ENCODE data around the gene RBM39. TPM values are rescaled to one million over a fixed set of nuclear protein-coding genes. Genes with fewer than 3 reads are reported as not detected.

The RBM39 gene
- total RNA-seq, 4 donors from 2014 or later = 98.5 to 165 (median 130) TPM

GRCh38 chr20:35704514-35705261 lies 37.4 kb downstream of the RBM39 start:
- Histone ChIP-seq H3K4me1 (peaks cover 13 to 39% of the 10 kb centered on the region in 2 donors), H3K36me3 (peaks cover 0 to 79% of the 10 kb centered on the region in 2 donors), H3K27ac (peak overlapping the region in 2 of 4 donors; percentile 13 to 16), H3K27me3 (no peaks in the 10 kb centered on the region), H3K9me3 (no peaks in the 10 kb centered on the region), H3K4me3 (no peak overlapping the region)
- in situ Hi-C loops (cut with MboI; ENCODE audit: low sequenced_read_pairs in 4 of 4) (loop anchor here in 1 of 4 donors (25.0 kb wide), 1 partner anchor 183 kb away; no protein-coding TSS in a partner anchor), intact Hi-C loops (cut with DNase I; ENCODE audit: low total_unique reads) (no loop called here)
- DNase-seq = no peak
- TF ChIP-seq POLR2A (IDR thresholded peaks at IDR 0.05) (no peak), CTCF (IDR thresholded peaks at IDR 0.05 in 4 of 5, conservative IDR thresholded peaks at IDR 0.05 in 1 of 5) (no peak)
- no peak for ATAC-seq

GRCh38 chr20:35702824-35703695 lies 39.0 kb downstream of the RBM39 start:
- no peaks in the 10 kb centered on the region for H3K27me3 ChIP-seq
- ATAC-seq (no peak), DNase-seq (no peak)
- no peak overlapping the region for H3K4me3 ChIP-seq
- intact Hi-C loops (cut with DNase I; ENCODE audit: low total_unique reads) (no loop called here), in situ Hi-C loops (cut with MboI; ENCODE audit: low sequenced_read_pairs in 4 of 4) (loop anchor here in 1 of 4 donors (25.0 kb wide), 1 partner anchor 184 kb away; no protein-coding TSS in a partner anchor)
- peak overlapping the region in 3 of 4 donors; percentile 9 to 97 (median 94) for H3K27ac ChIP-seq
- no peak for TF ChIP-seq CTCF (IDR thresholded peaks at IDR 0.05 in 4 of 5, conservative IDR thresholded peaks at IDR 0.05 in 1 of 5)
- TF ChIP-seq POLR2A (IDR thresholded peaks at IDR 0.05) = no peak
- no peaks in the 10 kb centered on the region for H3K9me3 ChIP-seq
- peaks cover 0 to 63% of the 10 kb centered on the region in 2 donors for H3K36me3 ChIP-seq
- H3K4me1 ChIP-seq = peaks cover 20 to 39% of the 10 kb centered on the region in 2 donors

- peaks cover 0 to 55% of the 10 kb centered on the region in 2 donors for H3K36me3 ChIP-seq
- intact Hi-C loops (cut with DNase I; ENCODE audit: low total_unique reads) (no loop called here), in situ Hi-C loops (cut with MboI; ENCODE audit: low sequenced_read_pairs in 4 of 4) (loop anchor here in 1 of 4 donors (25.0 kb wide), 1 partner anchor 185 kb away; no protein-coding TSS in a partner anchor)
- TF ChIP-seq CTCF (IDR thresholded peaks at IDR 0.05 in 4 of 5, conservative IDR thresholded peaks at IDR 0.05 in 1 of 5) = no peak
- TF ChIP-seq POLR2A (IDR thresholded peaks at IDR 0.05) = no peak
- peak overlapping the region; percentile 9 to 97 (median 64) for H3K27ac ChIP-seq
- no peaks in the 10 kb centered on the region for H3K27me3 ChIP-seq
- DNase-seq (no peak), ATAC-seq (no peak)
- H3K4me1 ChIP-seq = peaks cover 28 to 46% of the 10 kb centered on the region in 2 donors
- H3K9me3 ChIP-seq = no peaks in the 10 kb centered on the region
- no peak overlapping the region for H3K4me3 ChIP-seq
Measured at GRCh38 chr20:35702051-35702823, 39.8 kb downstream of the RBM39 start.

- peak overlapping the region; percentile 88 to 97 (median 96) for H3K27ac ChIP-seq
- DNase-seq (no peak), ATAC-seq (peak in 1 of 2 donors; percentile 7)
- peaks cover 0 to 50% of the 10 kb centered on the region in 2 donors for H3K36me3 ChIP-seq
- H3K4me3 ChIP-seq = peak overlapping the region in 3 of 4 donors; percentile 85 to 95 (median 94)
- in situ Hi-C loops (cut with MboI; ENCODE audit: low sequenced_read_pairs in 4 of 4) = loop anchor here in 1 of 4 donors (25.0 kb wide), 1 partner anchor 187 kb away; no protein-coding TSS in a partner anchor
- peaks cover 28 to 46% of the 10 kb centered on the region in 2 donors for H3K4me1 ChIP-seq
- no peaks in the 10 kb centered on the region for H3K9me3 ChIP-seq
- TF ChIP-seq CTCF (IDR thresholded peaks at IDR 0.05 in 4 of 5, conservative IDR thresholded peaks at IDR 0.05 in 1 of 5) = no peak
- no peak for TF ChIP-seq POLR2A (IDR thresholded peaks at IDR 0.05)
- H3K27me3 ChIP-seq = no peaks in the 10 kb centered on the region
- intact Hi-C loops (cut with DNase I; ENCODE audit: low total_unique reads) = loop anchor here (2.0 kb wide), 1 partner anchor 254 kb away; the partner anchor contains the start of gene SCAND1
Measured at GRCh38 chr20:35700625-35701148, 41.4 kb downstream of the RBM39 start.

Data from gastrocnemius medialis (tissue), 4 donors.